HG03354 (cell line): Measurements from ENCODE around the gene APOL1.
"Not testable (repeated sequence)": the region's sequence is repeated elsewhere in the genome, so short reads cannot be mapped to it uniquely, and the experiment has no call there.

Source experiments
- ATAC-seq: cut with Tn5 transposase; IDR thresholded peaks from one replicate; pipeline ENCODE4 v1.9.1; 2021; ENCODE audit warnings: mild to moderate bottlenecking; ENCODE audit not compliant: unreplicated experiment, poor library complexity, severe bottlenecking

The APOL1 gene

GRCh38 chr22:36239401-36240171, 13.3 kb upstream of the APOL1 start, which contains the start of gene APOL2:
Gene APOL2, minus strand, starts transcription at chr22:36239527. Its CDS starts 6,365 bp downstream, at chr22:36233162.
- ATAC-seq: peak; percentile 96

GRCh38 chr22:36243986-36244385, 8.9 kb upstream of the APOL1 start:
- ATAC-seq: no peak

GRCh38 chr22:36244522-36245391, 8.2 kb upstream of the APOL1 start:
- no peak for ATAC-seq

GRCh38 chr22:36245805-36246356, 7.1 kb upstream of the APOL1 start:
- no peak for ATAC-seq

GRCh38 chr22:36246718-36247117, 6.2 kb upstream of the APOL1 start:
- no peak for ATAC-seq

GRCh38 chr22:36247955-36248354, 5.0 kb upstream of the APOL1 start:
- ATAC-seq: no peak

GRCh38 chr22:36249160-36249559, 3.8 kb upstream of the APOL1 start:
- no peak for ATAC-seq

- not testable (repeated sequence) for ATAC-seq
Observed at GRCh38 chr22:36250292-36250960, 2.5 kb upstream of the APOL1 start.

- not testable (repeated sequence) for ATAC-seq
Observed at GRCh38 chr22:36251979-36252608, 839 bp upstream of the APOL1 start.

GRCh38 chr22:36253523-36254490, 874 bp downstream of the APOL1 start:
- ATAC-seq: no peak

- not testable (repeated sequence) for ATAC-seq
Observed at GRCh38 chr22:36255572-36255971, 2.6 kb downstream of the APOL1 start.

- no peak for ATAC-seq
Observed at GRCh38 chr22:36256478-36256877, 3.5 kb downstream of the APOL1 start.

GRCh38 chr22:36257308-36257707, 4.4 kb downstream of the APOL1 start:
- ATAC-seq: no peak

- ATAC-seq: no peak
Observed at GRCh38 chr22:36257948-36258670, 5.2 kb downstream of the APOL1 start.

GRCh38 chr22:36258701-36259614, 6.0 kb downstream of the APOL1 start:
- no peak for ATAC-seq

- no peak for ATAC-seq
Observed at GRCh38 chr22:36259615-36260300, 6.8 kb downstream of the APOL1 start.
